ENCODE measurements around the gene ACSS1.

Gene ACSS1

DNA sequence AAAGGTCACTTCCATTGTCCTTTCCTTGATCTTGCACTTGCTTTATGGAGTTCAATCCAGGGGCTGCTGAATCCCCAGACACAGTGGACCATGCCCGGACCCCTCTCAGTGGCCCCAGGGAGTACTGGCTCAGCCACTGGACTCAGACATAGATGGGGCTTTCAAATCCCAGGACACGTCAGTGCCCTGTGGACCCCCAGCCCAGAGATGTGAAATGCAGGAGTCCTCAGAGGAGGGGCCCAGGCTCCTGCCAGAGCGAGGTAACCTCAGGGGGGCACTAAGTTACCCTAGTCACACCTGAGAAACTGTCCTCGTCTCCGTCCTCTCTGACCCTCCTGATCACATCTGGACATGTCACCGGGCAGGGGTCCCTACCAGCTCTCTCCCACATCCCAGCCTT is 46.7 kb downstream of the ACSS1 start:
- H3K27me3 ChIP-seq (replicated peaks) = no peaks in the 10 kb centered on the region
- no peak overlapping the region for H3K27ac ChIP-seq
- in situ Hi-C loops (cut with HindIII; ENCODE audit: low pct_ligation_motif_present, low sequenced_read_pairs) = no loop called here
- H3K4me3 ChIP-seq (ENCODE audit: low read depth, low read length) = no peak overlapping the region
- DNase-seq = no peak
- TF ChIP-seq, protein P1, sequence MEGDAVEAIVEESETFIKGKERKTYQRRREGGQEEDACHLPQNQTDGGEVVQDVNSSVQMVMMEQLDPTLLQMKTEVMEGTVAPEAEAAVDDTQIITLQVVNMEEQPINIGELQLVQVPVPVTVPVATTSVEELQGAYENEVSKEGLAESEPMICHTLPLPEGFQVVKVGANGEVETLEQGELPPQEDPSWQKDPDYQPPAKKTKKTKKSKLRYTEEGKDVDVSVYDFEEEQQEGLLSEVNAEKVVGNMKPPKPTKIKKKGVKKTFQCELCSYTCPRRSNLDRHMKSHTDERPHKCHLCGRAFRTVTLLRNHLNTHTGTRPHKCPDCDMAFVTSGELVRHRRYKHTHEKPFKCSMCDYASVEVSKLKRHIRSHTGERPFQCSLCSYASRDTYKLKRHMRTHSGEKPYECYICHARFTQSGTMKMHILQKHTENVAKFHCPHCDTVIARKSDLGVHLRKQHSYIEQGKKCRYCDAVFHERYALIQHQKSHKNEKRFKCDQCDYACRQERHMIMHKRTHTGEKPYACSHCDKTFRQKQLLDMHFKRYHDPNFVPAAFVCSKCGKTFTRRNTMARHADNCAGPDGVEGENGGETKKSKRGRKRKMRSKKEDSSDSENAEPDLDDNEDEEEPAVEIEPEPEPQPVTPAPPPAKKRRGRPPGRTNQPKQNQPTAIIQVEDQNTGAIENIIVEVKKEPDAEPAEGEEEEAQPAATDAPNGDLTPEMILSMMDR (IDR thresholded peaks at IDR 0.05; ENCODE audit: low read depth, low read length, missing control alignments) = no peak
- no peaks in the 10 kb centered on the region for H3K36me3 ChIP-seq (replicated peaks)

DNA sequence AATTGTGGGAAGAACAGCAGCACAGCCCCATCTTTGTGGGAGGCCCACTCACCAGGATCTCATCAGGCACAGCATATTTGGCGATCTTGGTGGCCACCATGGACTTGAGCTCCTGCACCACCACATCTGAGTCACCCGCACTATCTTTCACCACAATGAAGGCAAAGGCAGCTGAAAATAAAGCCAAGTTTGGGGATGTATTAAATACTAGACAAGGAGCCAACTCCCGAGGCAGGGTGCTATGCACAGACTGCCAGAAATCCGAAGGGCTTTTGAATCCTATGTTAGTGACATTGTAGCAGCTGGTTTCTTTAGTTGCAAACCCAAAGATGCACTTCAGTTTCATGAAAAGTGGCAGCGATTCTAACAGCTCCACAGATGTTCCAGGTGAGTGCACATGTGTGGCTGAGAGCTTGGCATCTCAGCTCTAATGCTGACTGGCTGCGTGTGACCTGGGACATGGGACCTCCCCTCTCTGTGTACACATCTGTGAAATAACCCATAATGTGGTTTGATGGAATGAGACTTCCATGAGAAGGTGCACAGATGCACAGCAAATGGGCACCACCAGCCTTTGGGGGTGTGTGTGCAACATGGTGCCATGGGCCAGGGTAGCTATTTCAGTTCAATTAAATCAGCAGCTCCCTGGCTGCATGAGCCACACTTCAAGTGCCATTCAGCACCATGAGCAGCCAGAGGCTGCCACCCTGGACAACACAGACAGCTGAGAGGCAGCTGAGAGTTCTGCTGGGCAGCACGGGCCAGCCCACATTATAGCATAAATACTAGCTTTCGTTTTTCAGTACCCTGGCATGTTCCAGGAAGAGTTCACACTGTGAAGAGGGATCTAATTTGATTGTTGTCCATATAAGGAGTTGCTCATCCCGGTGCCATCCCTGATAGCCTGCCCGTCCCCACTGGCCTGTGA is 48.5 kb downstream of the ACSS1 start:
- H3K36me3 ChIP-seq (replicated peaks) = no peaks in the 10 kb centered on the region
- TF ChIP-seq, protein P1 (IDR thresholded peaks at IDR 0.05; ENCODE audit: low read depth, low read length, missing control alignments) = no peak
- no peak overlapping the region for H3K4me3 ChIP-seq (ENCODE audit: low read depth, low read length)
- H3K27ac ChIP-seq = no peak overlapping the region
- no peaks in the 10 kb centered on the region for H3K27me3 ChIP-seq (replicated peaks)
- in situ Hi-C loops (cut with HindIII; ENCODE audit: low pct_ligation_motif_present, low sequenced_read_pairs) = no loop called here
- DNase-seq = no peak

DNA sequence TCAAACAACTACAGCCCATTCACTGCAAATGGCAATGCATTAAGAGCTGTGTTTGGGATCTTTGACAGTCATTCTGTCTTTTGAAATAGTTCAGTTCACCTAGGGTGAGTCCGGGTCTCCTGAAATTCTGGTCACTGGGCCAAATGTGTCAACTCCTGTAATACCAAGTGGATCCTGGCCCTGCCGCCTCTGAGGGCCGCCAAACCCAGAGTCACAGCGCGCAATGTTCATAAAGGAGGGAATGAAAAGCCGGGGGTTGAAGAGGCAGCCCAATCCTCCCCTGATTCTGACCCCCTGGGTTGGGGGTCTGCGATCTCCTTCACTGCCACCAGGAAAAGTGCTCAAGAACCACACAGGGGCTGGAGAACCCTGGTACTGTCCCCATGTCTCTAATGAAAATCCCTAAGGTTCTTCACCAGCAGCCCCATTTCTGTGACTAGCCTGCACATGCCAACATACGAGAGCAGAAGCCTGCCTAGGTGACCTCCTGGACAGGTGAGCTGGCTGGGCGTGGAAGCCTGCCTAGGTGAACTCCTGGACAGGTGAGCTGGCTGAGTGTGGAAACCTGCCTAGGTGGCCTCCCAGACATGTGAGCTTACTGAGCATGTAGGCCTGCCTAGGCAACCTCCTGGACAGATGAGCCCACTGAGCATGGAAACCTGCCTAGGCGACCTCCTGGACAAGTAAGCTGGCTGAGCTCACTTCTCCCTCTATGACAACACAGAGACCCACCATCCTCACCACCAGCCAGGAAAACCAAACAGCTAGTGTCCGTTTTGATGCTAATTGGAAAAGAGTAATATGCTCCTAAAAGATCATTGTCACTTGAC is 49.3 kb downstream of the ACSS1 start:
- Histone ChIP-seq H3K36me3 (replicated peaks) (no peaks in the 10 kb centered on the region), H3K27me3 (replicated peaks) (no peaks in the 10 kb centered on the region), H3K27ac (no peak overlapping the region), H3K4me3 (ENCODE audit: low read depth, low read length) (no peak overlapping the region)
- in situ Hi-C loops (cut with HindIII; ENCODE audit: low pct_ligation_motif_present, low sequenced_read_pairs) = no loop called here
- DNase-seq = no peak
- TF ChIP-seq, protein P1 (IDR thresholded peaks at IDR 0.05; ENCODE audit: low read depth, low read length, missing control alignments) = no peak

GRCh38 chr20:25007491-25008305 is 50.2 kb downstream of the ACSS1 start:
- Histone ChIP-seq H3K4me3 (ENCODE audit: low read depth, low read length) (no peak overlapping the region), H3K36me3 (replicated peaks) (no peaks in the 10 kb centered on the region), H3K27me3 (replicated peaks) (no peaks in the 10 kb centered on the region), H3K27ac (no peak overlapping the region)
- TF ChIP-seq, protein P1 (IDR thresholded peaks at IDR 0.05; ENCODE audit: low read depth, low read length, missing control alignments) = no peak
- no peak for DNase-seq
- in situ Hi-C loops (cut with HindIII; ENCODE audit: low pct_ligation_motif_present, low sequenced_read_pairs) = no loop called here

DNA sequence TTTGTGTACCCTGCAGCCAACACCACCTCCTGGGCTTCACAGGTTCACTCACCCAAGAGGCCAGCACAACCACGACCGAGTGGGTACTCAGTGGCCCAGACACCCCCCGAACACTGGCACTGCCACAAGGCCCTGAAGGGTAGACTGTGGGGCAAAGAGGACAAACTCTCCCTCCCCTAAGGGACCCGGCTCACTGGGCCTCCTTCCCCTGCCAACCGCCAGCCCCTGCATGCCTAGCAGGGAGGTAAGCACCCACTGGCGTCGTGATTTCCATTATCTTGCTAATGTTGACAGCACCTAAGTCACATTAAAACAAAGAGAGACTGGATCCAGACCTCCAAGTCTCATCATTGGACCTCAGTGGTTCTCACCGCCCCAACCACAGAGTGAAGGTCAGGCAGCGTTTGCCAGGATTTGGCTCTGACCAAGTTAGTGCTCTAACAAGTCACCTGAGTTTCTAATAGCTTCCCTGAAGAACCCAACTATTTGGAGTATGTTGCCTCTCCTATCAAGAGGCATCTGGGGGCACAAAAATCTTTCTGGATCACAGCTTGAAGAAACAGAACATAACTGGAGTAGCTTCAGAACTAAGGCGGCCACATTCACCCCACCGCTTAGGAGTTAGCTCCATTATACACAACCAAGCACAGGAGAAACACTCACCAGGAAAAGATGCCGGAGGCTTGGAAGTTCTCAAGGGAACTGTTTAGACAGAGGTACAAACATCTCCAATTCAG is 51.3 kb downstream of the ACSS1 start:
- in situ Hi-C loops (cut with HindIII; ENCODE audit: low pct_ligation_motif_present, low sequenced_read_pairs) = no loop called here
- Histone ChIP-seq H3K27ac (no peak overlapping the region), H3K4me3 (ENCODE audit: low read depth, low read length) (no peak overlapping the region), H3K36me3 (replicated peaks) (no peaks in the 10 kb centered on the region), H3K27me3 (replicated peaks) (no peaks in the 10 kb centered on the region)
- no peak for DNase-seq
- TF ChIP-seq, protein P1 (IDR thresholded peaks at IDR 0.05; ENCODE audit: low read depth, low read length, missing control alignments) = no peak
